Adipocyte (in vitro differentiated cells): Measurements from ENCODE around the gene SMC2.
A peak's percentile ranks its signal among the peaks of the same experiment; 100 is the strongest.

ENCODE experiments used
- DNase-seq: peaks from one replicate; pipeline ENCODE4 v3.0.0-alpha.2; 2015; ENCODE audit warnings: low read depth
- H3K27me3 ChIP-seq: replicated peaks from 2 replicates; pipeline ENCODE4 v1.7.0; 2013; ENCODE audit warnings: mild to moderate bottlenecking, low read length, moderate library complexity; ENCODE audit not compliant: control insufficient read depth, insufficient read depth
- H3K36me3 ChIP-seq: 2 replicates; pipeline ENCODE4 v1.7.0; 2013; ENCODE audit warnings: low read length, mild to moderate bottlenecking, moderate library complexity; ENCODE audit not compliant: control insufficient read depth, insufficient read depth, severe bottlenecking
- H3K4me1 ChIP-seq: 2 replicates; pipeline ENCODE4 v1.7.0; 2013; ENCODE audit warnings: mild to moderate bottlenecking, low read length, moderate library complexity; ENCODE audit not compliant: control insufficient read depth, insufficient read depth
- H3K4me3 ChIP-seq: 2 replicates; pipeline ENCODE4 v1.7.0; 2013; ENCODE audit warnings: mild to moderate bottlenecking, low read length, moderate library complexity
- H3K9ac ChIP-seq: 2 replicates; pipeline ENCODE4 v1.7.0; 2013; ENCODE audit warnings: mild to moderate bottlenecking, low read length, moderate library complexity
- H3K9me3 ChIP-seq: 2 replicates; pipeline ENCODE4 v1.7.0; 2013; ENCODE audit warnings: mild to moderate bottlenecking, low read length, moderate library complexity; ENCODE audit not compliant: control insufficient read depth

SMC2 gene

GRCh38 chr9:104082168-104082567 is 11.9 kb upstream of the SMC2 start:
- no peaks in the 10 kb centered on the region for H3K27me3 ChIP-seq
- peaks cover 25% of the 10 kb centered on the region for H3K9me3 ChIP-seq
- H3K4me1 ChIP-seq = peaks cover under 1% of the 10 kb centered on the region
- H3K36me3 ChIP-seq = no peaks in the 10 kb centered on the region
- no peak for DNase-seq
- no peak overlapping the region for H3K4me3 ChIP-seq
- no peak overlapping the region for H3K9ac ChIP-seq

GRCh38 chr9:104085525-104085924 is 8.6 kb upstream of the SMC2 start:
- H3K4me3 ChIP-seq = no peak overlapping the region
- peaks cover 15% of the 10 kb centered on the region for H3K9me3 ChIP-seq
- no peaks in the 10 kb centered on the region for H3K4me1 ChIP-seq
- H3K9ac ChIP-seq = no peak overlapping the region
- DNase-seq = no peak
- no peaks in the 10 kb centered on the region for H3K27me3 ChIP-seq
- no peaks in the 10 kb centered on the region for H3K36me3 ChIP-seq

- Histone ChIP-seq H3K4me1 (peaks cover 8% of the 10 kb centered on the region), H3K9ac (no peak overlapping the region), H3K9me3 (no peaks in the 10 kb centered on the region), H3K36me3 (no peaks in the 10 kb centered on the region), H3K27me3 (no peaks in the 10 kb centered on the region), H3K4me3 (no peak overlapping the region)
- no peak for DNase-seq
These were observed 6.2 kb upstream of the SMC2 start for GRCh38 chr9:104087894-104088293.

- Histone ChIP-seq H3K4me1 (peaks cover 11% of the 10 kb centered on the region), H3K9me3 (no peaks in the 10 kb centered on the region), H3K4me3 (no peak overlapping the region), H3K36me3 (no peaks in the 10 kb centered on the region), H3K27me3 (no peaks in the 10 kb centered on the region), H3K9ac (no peak overlapping the region)
- peak; percentile 39 for DNase-seq
These were observed 5.7 kb upstream of the SMC2 start for GRCh38 chr9:104088416-104088815.

GRCh38 chr9:104090578-104090977 is 3.5 kb upstream of the SMC2 start:
- Histone ChIP-seq H3K4me3 (no peak overlapping the region), H3K9ac (no peak overlapping the region), H3K4me1 (peaks cover 18% of the 10 kb centered on the region), H3K27me3 (no peaks in the 10 kb centered on the region), H3K36me3 (no peaks in the 10 kb centered on the region), H3K9me3 (no peaks in the 10 kb centered on the region)
- DNase-seq = no peak

- Histone ChIP-seq H3K9ac (no peak overlapping the region), H3K36me3 (no peaks in the 10 kb centered on the region), H3K4me1 (peaks cover 18% of the 10 kb centered on the region), H3K9me3 (no peaks in the 10 kb centered on the region), H3K27me3 (no peaks in the 10 kb centered on the region), H3K4me3 (no peak overlapping the region)
- no peak for DNase-seq
These were observed 3.0 kb upstream of the SMC2 start for GRCh38 chr9:104091116-104091515.

GRCh38 chr9:104091708-104092107 is 2.4 kb upstream of the SMC2 start:
- DNase-seq = no peak

GRCh38 chr9:104092192-104092591 is 1.9 kb upstream of the SMC2 start:
- no peaks in the 10 kb centered on the region for H3K9me3 ChIP-seq

More at GRCh38 chr9:104091708-104092107, 2.4 kb upstream of the SMC2 start:
- H3K4me3 ChIP-seq = no peak overlapping the region
- peaks cover 18% of the 10 kb centered on the region for H3K4me1 ChIP-seq
- no peaks in the 10 kb centered on the region for H3K27me3 ChIP-seq
- no peak overlapping the region for H3K9ac ChIP-seq
- no peaks in the 10 kb centered on the region for H3K36me3 ChIP-seq
- no peaks in the 10 kb centered on the region for H3K9me3 ChIP-seq

GRCh38 chr9:104092875-104093600 is 1.1 kb upstream of the SMC2 start:
- peaks cover 18% of the 10 kb centered on the region for H3K4me1 ChIP-seq
- peak overlapping the region; percentile 94 for H3K4me3 ChIP-seq
- H3K36me3 ChIP-seq = no peaks in the 10 kb centered on the region
- H3K9ac ChIP-seq = peak overlapping the region; percentile 96
- H3K9me3 ChIP-seq = no peaks in the 10 kb centered on the region
- DNase-seq = peak; percentile 45
- H3K27me3 ChIP-seq = no peaks in the 10 kb centered on the region

More at GRCh38 chr9:104092192-104092591, 1.9 kb upstream of the SMC2 start:
- peaks cover 18% of the 10 kb centered on the region for H3K4me1 ChIP-seq
- H3K4me3 ChIP-seq = no peak overlapping the region
- no peak for DNase-seq
- H3K36me3 ChIP-seq = no peaks in the 10 kb centered on the region
- no peaks in the 10 kb centered on the region for H3K27me3 ChIP-seq
- no peak overlapping the region for H3K9ac ChIP-seq

GRCh38 chr9:104094534-104095015 is 466 bp downstream of the SMC2 start:
- no peak for DNase-seq
- Histone ChIP-seq H3K27me3 (no peaks in the 10 kb centered on the region), H3K4me3 (peak overlapping the region; percentile 94), H3K4me1 (peaks cover 18% of the 10 kb centered on the region), H3K9ac (peak overlapping the region; percentile 96), H3K36me3 (no peaks in the 10 kb centered on the region), H3K9me3 (no peaks in the 10 kb centered on the region)

GRCh38 chr9:104099630-104100029 is 5.5 kb downstream of the SMC2 start:
- no peak for DNase-seq
- Histone ChIP-seq H3K4me1 (peaks cover 7% of the 10 kb centered on the region), H3K9ac (no peak overlapping the region), H3K27me3 (no peaks in the 10 kb centered on the region), H3K9me3 (no peaks in the 10 kb centered on the region), H3K36me3 (peaks cover 34% of the 10 kb centered on the region), H3K4me3 (no peak overlapping the region)

- Histone ChIP-seq H3K27me3 (no peaks in the 10 kb centered on the region), H3K4me1 (no peaks in the 10 kb centered on the region), H3K36me3 (peaks cover 54% of the 10 kb centered on the region), H3K9me3 (no peaks in the 10 kb centered on the region), H3K9ac (no peak overlapping the region), H3K4me3 (no peak overlapping the region)
- DNase-seq = no peak
These were observed 10.3 kb downstream of the SMC2 start for GRCh38 chr9:104104360-104104759.
